Activated naive CD8-positive, alpha-beta T cell treated with anti-CD3 and anti-CD28 coated beads, Interleukin-2, amount 50 U/mL, for 16 hours (primary cell): ENCODE data around the gene CCDC170.

ENCODE experiments used
- DNase-seq: peaks from one replicate; pipeline ENCODE4 v3.0.0-alpha.2; 2020; ENCODE audit warnings: low read depth, low spot score

The CCDC170 gene

GRCh38 chr6:151546941-151547659, 53.3 kb downstream of the CCDC170 start:
- DNase-seq = no peak

GRCh38 chr6:151548201-151548600, 54.4 kb downstream of the CCDC170 start:
- DNase-seq = no peak

GRCh38 chr6:151549790-151550189, 56.0 kb downstream of the CCDC170 start:
- DNase-seq = no peak

GRCh38 chr6:151550618-151551017, 56.8 kb downstream of the CCDC170 start:
- DNase-seq = no peak

- no peak for DNase-seq
Measured at GRCh38 chr6:151551223-151551857, 57.5 kb downstream of the CCDC170 start.

GRCh38 chr6:151553416-151554165, 59.8 kb downstream of the CCDC170 start:
- DNase-seq = no peak

GRCh38 chr6:151561238-151561637, 67.4 kb downstream of the CCDC170 start:
- DNase-seq = no peak

GRCh38 chr6:151564654-151565053, 70.8 kb downstream of the CCDC170 start:
- DNase-seq = no peak

- DNase-seq = no peak
Measured at GRCh38 chr6:151565940-151566339, 72.1 kb downstream of the CCDC170 start.

- DNase-seq = no peak
Measured at GRCh38 chr6:151566557-151566956, 72.7 kb downstream of the CCDC170 start.

GRCh38 chr6:151576633-151577032, 82.8 kb downstream of the CCDC170 start:
- no peak for DNase-seq

- no peak for DNase-seq
Measured at GRCh38 chr6:151577257-151577656, 83.4 kb downstream of the CCDC170 start.

GRCh38 chr6:151585741-151586140, 91.9 kb downstream of the CCDC170 start:
- no peak for DNase-seq

GRCh38 chr6:151589667-151590066, 95.8 kb downstream of the CCDC170 start:
- DNase-seq = no peak

- no peak for DNase-seq
Measured at GRCh38 chr6:151590742-151591141, 96.9 kb downstream of the CCDC170 start.

- no peak for DNase-seq
Measured at GRCh38 chr6:151592449-151593159, 98.8 kb downstream of the CCDC170 start.

GRCh38 chr6:151609146-151609902, 115.5 kb downstream of the CCDC170 start:
- no peak for DNase-seq

- no peak for DNase-seq
Measured at GRCh38 chr6:151610326-151610725, 116.5 kb downstream of the CCDC170 start.

GRCh38 chr6:151614630-151615029, 120.8 kb downstream of the CCDC170 start:
- no peak for DNase-seq

GRCh38 chr6:151616091-151616513, 122.3 kb downstream of the CCDC170 start:
- DNase-seq = no peak

GRCh38 chr6:151616600-151616999, 122.8 kb downstream of the CCDC170 start:
- DNase-seq = no peak
